ENCODE data around the gene DEPDC1. TPM values are rescaled to one million over a fixed set of nuclear protein-coding genes. Genes with fewer than 3 reads are reported as not detected.

Gene DEPDC1
- total RNA-seq, 1 donor from 2014 or later, result 4.6 TPM

- no peaks in the 10 kb centered on the region for H3K4me1 Mint-ChIP-seq (ENCODE audit: unreplicated experiment)
- H3K36me3 Mint-ChIP-seq (ENCODE audit: low read depth, unreplicated experiment), result no peaks in the 10 kb centered on the region
- H3K27ac Mint-ChIP-seq (ENCODE audit: unreplicated experiment), result no peak overlapping the region
- no peaks in the 10 kb centered on the region for H3K9me3 Mint-ChIP-seq (ENCODE audit: unreplicated experiment)
- no peaks in the 10 kb centered on the region for H3K27me3 Mint-ChIP-seq (ENCODE audit: unreplicated experiment)
- TF ChIP-seq CTCF (IDR thresholded peaks at IDR 0.05; ENCODE audit: unreplicated experiment), result no peak
- DNase-seq (ENCODE audit: low spot score), result no peak
- H3K4me3 Mint-ChIP-seq (ENCODE audit: unreplicated experiment), result no peak overlapping the region
These were observed 31.4 kb upstream of the DEPDC1 start for GRCh38 chr1:68528243-68528642.

- Mint-ChIP-seq H3K4me1 (ENCODE audit: unreplicated experiment) (no peaks in the 10 kb centered on the region), H3K27ac (ENCODE audit: unreplicated experiment) (no peak overlapping the region), H3K27me3 (ENCODE audit: unreplicated experiment) (no peaks in the 10 kb centered on the region), H3K9me3 (ENCODE audit: unreplicated experiment) (no peaks in the 10 kb centered on the region), H3K4me3 (ENCODE audit: unreplicated experiment) (no peak overlapping the region), H3K36me3 (ENCODE audit: low read depth, unreplicated experiment) (no peaks in the 10 kb centered on the region)
- no peak for TF ChIP-seq CTCF (IDR thresholded peaks at IDR 0.05; ENCODE audit: unreplicated experiment)
- no peak for DNase-seq (ENCODE audit: low spot score)
These were observed 28.9 kb upstream of the DEPDC1 start for GRCh38 chr1:68525781-68526180.

GRCh38 chr1:68521286-68521685 lies 24.4 kb upstream of the DEPDC1 start:
- no peak overlapping the region for H3K27ac Mint-ChIP-seq (ENCODE audit: unreplicated experiment)
- H3K4me3 Mint-ChIP-seq (ENCODE audit: unreplicated experiment), result no peak overlapping the region
- no peaks in the 10 kb centered on the region for H3K9me3 Mint-ChIP-seq (ENCODE audit: unreplicated experiment)
- no peak for DNase-seq (ENCODE audit: low spot score)
- no peaks in the 10 kb centered on the region for H3K36me3 Mint-ChIP-seq (ENCODE audit: low read depth, unreplicated experiment)
- no peaks in the 10 kb centered on the region for H3K27me3 Mint-ChIP-seq (ENCODE audit: unreplicated experiment)
- no peak for TF ChIP-seq CTCF (IDR thresholded peaks at IDR 0.05; ENCODE audit: unreplicated experiment)
- H3K4me1 Mint-ChIP-seq (ENCODE audit: unreplicated experiment), result no peaks in the 10 kb centered on the region

GRCh38 chr1:68516066-68516465 lies 19.2 kb upstream of the DEPDC1 start:
- no peak overlapping the region for H3K27ac Mint-ChIP-seq (ENCODE audit: unreplicated experiment)
- peaks cover 4% of the 10 kb centered on the region for H3K9me3 Mint-ChIP-seq (ENCODE audit: unreplicated experiment)
- no peak overlapping the region for H3K4me3 Mint-ChIP-seq (ENCODE audit: unreplicated experiment)
- no peaks in the 10 kb centered on the region for H3K36me3 Mint-ChIP-seq (ENCODE audit: low read depth, unreplicated experiment)
- TF ChIP-seq CTCF (IDR thresholded peaks at IDR 0.05; ENCODE audit: unreplicated experiment), result no peak
- no peaks in the 10 kb centered on the region for H3K4me1 Mint-ChIP-seq (ENCODE audit: unreplicated experiment)
- H3K27me3 Mint-ChIP-seq (ENCODE audit: unreplicated experiment), result no peaks in the 10 kb centered on the region
- no peak for DNase-seq (ENCODE audit: low spot score)

GRCh38 chr1:68511254-68511653 lies 14.4 kb upstream of the DEPDC1 start:
- no peaks in the 10 kb centered on the region for H3K4me1 Mint-ChIP-seq (ENCODE audit: unreplicated experiment)
- no peak for DNase-seq (ENCODE audit: low spot score)
- H3K9me3 Mint-ChIP-seq (ENCODE audit: unreplicated experiment), result peaks cover 4% of the 10 kb centered on the region
- H3K27me3 Mint-ChIP-seq (ENCODE audit: unreplicated experiment), result no peaks in the 10 kb centered on the region
- no peak overlapping the region for H3K27ac Mint-ChIP-seq (ENCODE audit: unreplicated experiment)
- H3K36me3 Mint-ChIP-seq (ENCODE audit: low read depth, unreplicated experiment), result no peaks in the 10 kb centered on the region
- TF ChIP-seq CTCF (IDR thresholded peaks at IDR 0.05; ENCODE audit: unreplicated experiment), result no peak
- H3K4me3 Mint-ChIP-seq (ENCODE audit: unreplicated experiment), result no peak overlapping the region
